HEK293 (cell line): ENCODE measurements around the gene BAD.

Source experiments
- CTCF ChIA-PET: fragments of 350-600 bp; formaldehyde crosslinking; extraction: SDS; loops from one replicate; lab custom pipeline; 2021; ENCODE audit warnings: antibody characterized with exemption; lab: Yijun Ruan, JAX
- POLR2A ChIA-PET: fragments of 300-600 bp; formaldehyde crosslinking; extraction: SDS; loops from one replicate; lab custom pipeline; 2020; ENCODE audit warnings: antibody characterized with exemption, inconsistent platforms; lab: Yijun Ruan, JAX
- H3K27ac ChIP-seq: fragments of 200-500 bp; sonication (Bioruptor generic); 2 replicates; pipeline ENCODE4 v1.5.1; 2014; ENCODE audit warnings: low read depth, low read length, control low read depth, inconsistent platforms; ENCODE audit errors: extremely low read depth
- H3K36me3 ChIP-seq, 2 experiments: fragments of 200-500 bp in 1 of 2; sonication (Bioruptor generic) in 1 of 2; 1 replicate in 1 of 2; 2 replicates in 1 of 2; pipeline ENCODE4 v1.5.1; 2014 to 2017; ENCODE audit warnings: inconsistent platforms in 2 of 2, low read length in 2 of 2; ENCODE audit not compliant: control insufficient read depth in 2 of 2, insufficient read depth in 1 of 2
- H3K4me1 ChIP-seq: fragments of 200-500 bp; sonication (Bioruptor generic); 2 replicates; pipeline ENCODE4 v1.5.1; 2014; ENCODE audit warnings: mild to moderate bottlenecking, low read length, inconsistent platforms; ENCODE audit not compliant: control insufficient read depth, insufficient read depth
- H3K4me3 ChIP-seq: 2 replicates; pipeline ENCODE4 v1.5.1; 2011; ENCODE audit warnings: low read depth, mild to moderate bottlenecking, control low read depth, low read length, moderate library complexity
- H3K9me3 ChIP-seq: fragments of 200-500 bp; sonication (Bioruptor generic); 2 replicates; pipeline ENCODE4 v1.5.1; 2014; ENCODE audit warnings: low read depth, low read length, inconsistent platforms; ENCODE audit not compliant: control insufficient read depth, insufficient read depth
- GLIS1 ChIP-seq: fragments of 450-650 bp; formaldehyde crosslinking; IDR thresholded peaks from 2 replicates; pipeline ENCODE4 v1.5.1; 2016; ENCODE audit warnings: missing biosample characterization, missing genetic modification characterization
- GLIS2 ChIP-seq: fragments of 450-650 bp; formaldehyde crosslinking; IDR thresholded peaks from 2 replicates; pipeline ENCODE4 v1.5.1; 2016; ENCODE audit warnings: missing biosample characterization, missing genetic modification characterization
- KLF1 ChIP-seq: fragments of 450-650 bp; formaldehyde crosslinking; IDR thresholded peaks from 2 replicates; pipeline ENCODE4 v1.5.1; 2016; ENCODE audit warnings: missing biosample characterization, missing genetic modification characterization
- SCRT2 ChIP-seq: fragments of 450-650 bp; formaldehyde crosslinking; IDR thresholded peaks from 2 replicates; pipeline ENCODE4 v1.5.1; 2016; ENCODE audit warnings: missing biosample characterization, missing genetic modification characterization
- ZBTB48 ChIP-seq: fragments of 450-650 bp; formaldehyde crosslinking; IDR thresholded peaks from 2 replicates; pipeline ENCODE4 v1.5.1; 2016; ENCODE audit warnings: missing biosample characterization, missing genetic modification characterization
- ZFHX2 ChIP-seq: fragments of 450-650 bp; formaldehyde crosslinking; conservative IDR thresholded peaks from 2 replicates; pipeline ENCODE4 v1.5.1; 2016; ENCODE audit warnings: missing biosample characterization, missing genetic modification characterization
- ZFP69B ChIP-seq: fragments of 450-650 bp; formaldehyde crosslinking; IDR thresholded peaks from 2 replicates; pipeline ENCODE4 v1.5.1; 2016; ENCODE audit warnings: missing biosample characterization, missing genetic modification characterization
- ZIC2 ChIP-seq: fragments of 450-650 bp; formaldehyde crosslinking; IDR thresholded peaks from 2 replicates; pipeline ENCODE4 v1.5.1; 2016; ENCODE audit warnings: missing biosample characterization, missing genetic modification characterization
- ZNF571 ChIP-seq: fragments of 450-650 bp; formaldehyde crosslinking; IDR thresholded peaks from 2 replicates; pipeline ENCODE4 v1.5.0; 2017; ENCODE audit warnings: missing biosample characterization, missing genetic modification characterization
- ZNF626 ChIP-seq: fragments of 450-650 bp; sonication (Bioruptor Pico); formaldehyde crosslinking; IDR thresholded peaks from 2 replicates; pipeline ENCODE4 v1.5.1; 2018; ENCODE audit warnings: missing biosample characterization, missing genetic modification characterization, inconsistent platforms
- ZSCAN16 ChIP-seq: fragments of 450-650 bp; formaldehyde crosslinking; IDR thresholded peaks from 2 replicates; pipeline ENCODE4 v1.5.1; 2016; ENCODE audit warnings: missing biosample characterization, missing genetic modification characterization
- TF ChIP-seq, protein P1 (sequence below): fragments of 450-650 bp; formaldehyde crosslinking; IDR thresholded peaks from 2 replicates; pipeline ENCODE4 v1.5.1; 2016; ENCODE audit warnings: missing biosample characterization, missing genetic modification characterization

The BAD gene

DNA sequence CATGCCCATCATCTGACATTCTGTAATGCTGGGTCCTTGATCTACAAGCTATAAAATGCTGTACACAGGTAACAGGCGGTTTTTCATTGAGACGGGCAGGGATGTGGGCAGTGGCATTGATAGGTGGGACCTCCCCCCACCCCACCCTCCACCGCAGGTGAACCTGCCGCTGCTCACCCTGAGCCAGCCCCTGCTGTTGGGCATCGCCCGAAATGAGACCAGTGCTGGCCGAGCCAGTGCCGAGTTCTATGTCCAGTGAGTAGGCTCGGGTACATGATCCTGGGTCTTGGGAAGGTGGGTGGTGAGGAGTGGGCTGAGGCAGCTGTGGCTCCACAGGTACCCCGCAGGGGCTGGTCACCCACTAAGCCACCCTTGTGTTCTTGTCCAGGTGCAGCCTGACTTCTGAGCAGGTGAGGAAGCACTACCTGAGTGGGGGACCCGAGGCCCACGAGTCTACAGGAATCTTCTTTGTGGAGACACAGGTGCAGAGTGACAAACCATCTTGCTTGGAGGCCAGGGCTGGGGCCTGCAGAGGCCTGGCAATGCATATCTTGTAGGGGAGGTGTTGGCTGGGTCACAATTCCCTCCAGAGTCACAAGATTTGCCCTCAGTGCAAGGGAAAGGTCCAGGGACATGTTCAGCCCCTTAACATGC, 55.2 kb downstream of the BAD start:
- TF ChIP-seq GLIS1 (tag by site-specific recombination) (no peak), SCRT2 (tag by site-specific recombination) (peak; percentile 34; the same call in 1 of the 2 replicates)
- TF ChIP-seq, all 188 proteins: peak for 1
- H3K4me3 ChIP-seq, result no peak overlapping the region
- no peaks in the 10 kb centered on the region for H3K9me3 ChIP-seq
- ChIA-PET CTCF (interaction anchor here (0.6 to 1.7 kb wide), 3 partner anchors 25 to 228 kb away, joined by 3 to 5 read pairs (median 4); no protein-coding TSS in a partner anchor), POLR2A (interaction anchor here (0.8 to 3.5 kb wide), 2 partner anchors 12 to 44 kb away, joined by 3 to 29 read pairs; partner anchors contain the start of genes FKBP2 and STIP1)
- H3K4me1 ChIP-seq, result peaks cover 3% of the 10 kb centered on the region; the same call in 1 of the 2 replicates
- peaks cover 0 to 5% of the 10 kb centered on the region in 2 experiments; a peak in 1 of 3 replicates for H3K36me3 ChIP-seq
- no peak overlapping the region for H3K27ac ChIP-seq

- Histone ChIP-seq H3K36me3 (peaks cover 0 to 17% of the 10 kb centered on the region in 2 experiments; a peak in 1 of 3 replicates), H3K27ac (no peak overlapping the region), H3K9me3 (no peaks in the 10 kb centered on the region), H3K4me3 (no peak overlapping the region), H3K4me1 (peaks cover 3% of the 10 kb centered on the region; the same call in 1 of the 2 replicates)
- ChIA-PET CTCF (interaction anchor here (0.6 to 1.2 kb wide), 2 partner anchors 50 to 390 kb away, joined by 3 read pairs; no protein-coding TSS in a partner anchor), POLR2A (interaction anchor here (1.0 to 3.5 kb wide), 4 partner anchors 14 to 44 kb away, joined by 5 to 29 read pairs (median 9); partner anchors contain the start of genes FKBP2 and STIP1)
- TF ChIP-seq ZSCAN16 (tag by site-specific recombination) (no peak), SCRT2 (tag by site-specific recombination) (peak; percentile 72)
These were observed 57.0 kb downstream of the BAD start for GRCh38 chr11:64227405-64227956.

GRCh38 chr11:64226507-64227051, 57.9 kb downstream of the BAD start:
- ChIA-PET CTCF (interaction anchor here (0.6 to 1.9 kb wide), 6 partner anchors 22 to 389 kb away, joined by 3 to 10 read pairs (median 4); no protein-coding TSS in a partner anchor), POLR2A (interaction anchor here (0.7 to 3.5 kb wide), 19 partner anchors 10 to 552 kb away, joined by 3 to 29 read pairs (median 5); partner anchors contain the start of genes ESRRA, FKBP2, PLCB3 and PPP1R14B)
- peak overlapping the region; percentile 30; the same call in 1 of the 2 replicates for H3K27ac ChIP-seq
- no peaks in the 10 kb centered on the region for H3K9me3 ChIP-seq
- peak overlapping the region; percentile 77 for H3K4me3 ChIP-seq
- peaks cover 0 to 17% of the 10 kb centered on the region in 2 experiments; a peak in 1 of 3 replicates for H3K36me3 ChIP-seq
- no peak for TF ChIP-seq ZNF571
- TF ChIP-seq KLF1 (tag by site-specific recombination), result peak; percentile 45; the same call in 1 of the 2 replicates
- TF ChIP-seq, protein P1, sequence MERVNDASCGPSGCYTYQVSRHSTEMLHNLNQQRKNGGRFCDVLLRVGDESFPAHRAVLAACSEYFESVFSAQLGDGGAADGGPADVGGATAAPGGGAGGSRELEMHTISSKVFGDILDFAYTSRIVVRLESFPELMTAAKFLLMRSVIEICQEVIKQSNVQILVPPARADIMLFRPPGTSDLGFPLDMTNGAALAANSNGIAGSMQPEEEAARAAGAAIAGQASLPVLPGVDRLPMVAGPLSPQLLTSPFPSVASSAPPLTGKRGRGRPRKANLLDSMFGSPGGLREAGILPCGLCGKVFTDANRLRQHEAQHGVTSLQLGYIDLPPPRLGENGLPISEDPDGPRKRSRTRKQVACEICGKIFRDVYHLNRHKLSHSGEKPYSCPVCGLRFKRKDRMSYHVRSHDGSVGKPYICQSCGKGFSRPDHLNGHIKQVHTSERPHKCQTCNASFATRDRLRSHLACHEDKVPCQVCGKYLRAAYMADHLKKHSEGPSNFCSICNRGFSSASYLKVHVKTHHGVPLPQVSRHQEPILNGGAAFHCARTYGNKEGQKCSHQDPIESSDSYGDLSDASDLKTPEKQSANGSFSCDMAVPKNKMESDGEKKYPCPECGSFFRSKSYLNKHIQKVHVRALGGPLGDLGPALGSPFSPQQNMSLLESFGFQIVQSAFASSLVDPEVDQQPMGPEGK (tag by site-specific recombination), result peak; percentile 43; the same call in 1 of the 2 replicates
- no peak for TF ChIP-seq ZNF626 (tag by site-specific recombination)
- TF ChIP-seq ZFHX2, result peak; percentile 49; the same call in 1 of the 2 replicates
- TF ChIP-seq ZIC2, result peak; percentile 35; the same call in 1 of the 2 replicates
- peak; percentile 82 for TF ChIP-seq GLIS2
- peak; percentile 32; the same call in 1 of the 2 replicates for TF ChIP-seq ZBTB48 (tag by site-specific recombination)
- peak; percentile 84 for TF ChIP-seq GLIS1 (tag by site-specific recombination)
- no peak for TF ChIP-seq ZFP69B (tag by site-specific recombination)
- peaks cover 3% of the 10 kb centered on the region; the same call in 1 of the 2 replicates for H3K4me1 ChIP-seq
